ENCODE results near the gene DHX9.

DNA sequence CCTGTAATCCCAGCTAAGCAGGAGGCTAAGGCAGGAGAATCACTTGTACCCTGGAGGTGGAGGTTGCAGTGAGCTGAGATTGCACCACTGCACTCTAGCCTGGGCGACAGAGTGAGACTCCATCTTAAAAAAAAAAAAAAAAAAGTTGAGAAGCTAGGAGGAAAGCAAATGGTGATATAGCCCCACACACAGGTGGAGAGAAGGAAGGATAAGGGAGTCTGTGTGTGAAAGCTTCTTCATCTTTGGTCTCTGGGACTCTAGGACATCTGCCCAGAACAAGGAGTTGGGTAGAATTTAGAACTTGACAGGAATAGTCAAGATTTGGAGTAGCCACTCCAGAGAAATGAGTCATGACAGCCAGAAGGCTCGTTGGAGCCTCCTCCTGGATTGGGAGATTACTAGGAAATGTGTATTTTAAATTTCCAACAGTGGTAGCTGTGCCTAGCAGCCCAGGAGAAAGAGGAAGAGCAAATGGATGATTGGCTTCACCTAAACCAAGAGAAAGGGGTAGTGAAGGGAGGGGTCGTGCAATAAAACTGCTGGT, 29.7 kb upstream of the DHX9 start:
- TF ChIP-seq GATA3 (IDR thresholded peaks at IDR 0.05; ENCODE audit: low read depth, low read length) (no peak), GATA2 (IDR thresholded peaks at IDR 0.05; ENCODE audit: low read depth, low read length) (no peak)

All from SH-SY5Y (cell line).